Measurements from ENCODE around the gene FHL3.
"Not testable (repeated sequence)": the region's sequence is repeated elsewhere in the genome, so short reads cannot be mapped to it uniquely, and the experiment has no call there.

Gene FHL3

GRCh38 chr1:38038861-38039260 is 33.5 kb upstream of the FHL3 start:
- DNase-seq, result peak in 2 of 42 donors; percentile 35 to 43
- intact Hi-C loops (cut with DNase I), result no loop called here

- peak in 1 of 42 donors; percentile 36 for DNase-seq
- intact Hi-C loops (cut with DNase I), result no loop called here
These were observed 32.1 kb upstream of the FHL3 start for GRCh38 chr1:38037221-38037939.

GRCh38 chr1:38034871-38035270 is 29.6 kb upstream of the FHL3 start:
- peak in 4 of 42 donors; percentile 33 to 62 (median 48) for DNase-seq

GRCh38 chr1:38032992-38033391 is 27.7 kb upstream of the FHL3 start:
- intact Hi-C loops (cut with DNase I); DNase-seq: not testable (repeated sequence)

More at GRCh38 chr1:38034871-38035270, 29.6 kb upstream of the FHL3 start:
- intact Hi-C loops (cut with DNase I), result no loop called here

GRCh38 chr1:38031513-38031866 is 26.2 kb upstream of the FHL3 start:
- no peak for DNase-seq
- intact Hi-C loops (cut with DNase I), result no loop called here

GRCh38 chr1:38030596-38031512 is 25.5 kb upstream of the FHL3 start:
- no peak for DNase-seq
- intact Hi-C loops (cut with DNase I), result no loop called here

- DNase-seq, result peak in 16 of 42 donors; percentile 27 to 73 (median 50)
- intact Hi-C loops (cut with DNase I), result loop anchor here (10.0 kb wide), 1 partner anchor 805 kb away; no protein-coding TSS in a partner anchor
These were observed 24.6 kb upstream of the FHL3 start for GRCh38 chr1:38029685-38030511.

- intact Hi-C loops (cut with DNase I), result loop anchor here (10.0 kb wide), 1 partner anchor 806 kb away; no protein-coding TSS in a partner anchor
- peak in 9 of 42 donors; percentile 16 to 62 (median 55) for DNase-seq
These were observed 23.9 kb upstream of the FHL3 start for GRCh38 chr1:38029081-38029681.

GRCh38 chr1:38028671-38029070 is 23.4 kb upstream of the FHL3 start:
- no peak for DNase-seq
- intact Hi-C loops (cut with DNase I), result loop anchor here (10.0 kb wide), 1 partner anchor 806 kb away; no protein-coding TSS in a partner anchor

GRCh38 chr1:38028105-38028591 is 22.8 kb upstream of the FHL3 start:
- intact Hi-C loops (cut with DNase I), result loop anchor here (10.0 kb wide), 1 partner anchor 807 kb away; no protein-coding TSS in a partner anchor
- no peak for DNase-seq

GRCh38 chr1:38027201-38028104 is 22.1 kb upstream of the FHL3 start:
- intact Hi-C loops (cut with DNase I), result loop anchor here (10.0 kb wide), 1 partner anchor 807 kb away; no protein-coding TSS in a partner anchor
- DNase-seq, result peak in 7 of 42 donors; percentile 38 to 60 (median 49)

GRCh38 chr1:38026592-38027200 is 21.4 kb upstream of the FHL3 start:
- DNase-seq, result peak in 39 of 42 donors; percentile 61 to 88 (median 79)
- intact Hi-C loops (cut with DNase I), result loop anchor here (10.0 kb wide), 1 partner anchor 808 kb away; no protein-coding TSS in a partner anchor

- intact Hi-C loops (cut with DNase I), result loop anchor here (10.0 kb wide), 1 partner anchor 809 kb away; no protein-coding TSS in a partner anchor
- no peak for DNase-seq
These were observed 20.4 kb upstream of the FHL3 start for GRCh38 chr1:38025664-38026063.

- no peak for DNase-seq
- intact Hi-C loops (cut with DNase I), result loop anchor here (10.0 kb wide), 1 partner anchor 810 kb away; no protein-coding TSS in a partner anchor
These were observed 19.9 kb upstream of the FHL3 start for GRCh38 chr1:38025233-38025632.

- DNase-seq, result no peak
- intact Hi-C loops (cut with DNase I), result loop anchor here (10.0 kb wide), 1 partner anchor 812 kb away; no protein-coding TSS in a partner anchor
These were observed 17.5 kb upstream of the FHL3 start for GRCh38 chr1:38022810-38023209.

GRCh38 chr1:38021969-38022368 is 16.7 kb upstream of the FHL3 start:
- intact Hi-C loops (cut with DNase I), result loop anchor here (10.0 kb wide), 1 partner anchor 813 kb away; no protein-coding TSS in a partner anchor
- no peak for DNase-seq
